WTC11 (cell line): ENCODE measurements around the gene MFSD12. TPM values are rescaled to one million over a fixed set of nuclear protein-coding genes. Genes with fewer than 3 reads are reported as not detected.

Experiments
- ATAC-seq: fragments of 200-7000 bp; cut with Tn5 transposase; 2 replicates; pipeline ENCODE4 v1.10.0; 2021; ENCODE audit warnings: mild to moderate bottlenecking, moderate library complexity
- CTCF ChIA-PET: fragments of 300-600 bp; sonication (Branson Sonifier 250); formaldehyde crosslinking; loops from one replicate; lab custom pipeline; 2021; ENCODE audit warnings: antibody characterized with exemption; lab: Charles Lee
- POLR2A ChIA-PET: fragments of 350-600 bp; sonication (Branson Sonifier 250); formaldehyde crosslinking; loops from one replicate; lab custom pipeline; 2021; ENCODE audit warnings: antibody characterized with exemption; lab: Charles Lee
- DNase-seq: peaks from one replicate; pipeline ENCODE4 v3.0.0; 2021; ENCODE audit warnings: low spot score
- H3K27ac Mint-ChIP-seq: 2 replicates; pipeline ENCODE4 v1.8.0; 2021; ENCODE audit warnings: mixed read lengths
- H3K27me3 Mint-ChIP-seq: 2 replicates; pipeline ENCODE4 v1.8.0; 2021; ENCODE audit warnings: low read depth, mild to moderate bottlenecking, moderate library complexity, mixed read lengths
- H3K36me3 Mint-ChIP-seq: 2 replicates; pipeline ENCODE4 v1.8.0; 2021; ENCODE audit warnings: mixed read lengths
- H3K4me1 Mint-ChIP-seq: 2 replicates; pipeline ENCODE4 v1.8.0; 2022; ENCODE audit warnings: mixed read lengths
- H3K4me3 Mint-ChIP-seq: 2 replicates; pipeline ENCODE4 v1.8.0; 2021; ENCODE audit warnings: mild to moderate bottlenecking, moderate library complexity, mixed read lengths
- H3K9me3 Mint-ChIP-seq: 2 replicates; pipeline ENCODE4 v1.8.0; 2021; ENCODE audit warnings: mixed read lengths
- AFF4 ChIP-seq: sonication (generic); formaldehyde crosslinking; IDR thresholded peaks from 2 replicates; pipeline ENCODE4 v1.8.1; 2023; ENCODE audit warnings: mild to moderate bottlenecking, missing genetic modification reagents, borderline replicate concordance
- ATF3 ChIP-seq: sonication (generic); formaldehyde crosslinking; conservative IDR thresholded peaks from 2 replicates; pipeline ENCODE4 v1.8.1; 2022; ENCODE audit warnings: mild to moderate bottlenecking, missing genetic modification reagents
- CREB1 ChIP-seq: sonication (generic); formaldehyde crosslinking; IDR thresholded peaks from 2 replicates; pipeline ENCODE4 v1.8.0; 2023; ENCODE audit warnings: mild to moderate bottlenecking, missing genetic modification reagents
- E2F4 ChIP-seq: sonication (generic); formaldehyde crosslinking; IDR thresholded peaks from 2 replicates; pipeline ENCODE4 v1.8.1; 2022; ENCODE audit warnings: low read depth, mild to moderate bottlenecking, moderate library complexity, missing genetic modification reagents, borderline replicate concordance
- ESRRA ChIP-seq: sonication (generic); formaldehyde crosslinking; IDR thresholded peaks from 2 replicates; pipeline ENCODE4 v1.8.1; 2022; ENCODE audit warnings: mild to moderate bottlenecking, missing genetic modification reagents, borderline replicate concordance
- ETV6 ChIP-seq: sonication (generic); formaldehyde crosslinking; IDR thresholded peaks from 2 replicates; pipeline ENCODE4 v1.8.1; 2022; ENCODE audit warnings: mild to moderate bottlenecking, missing genetic modification reagents
- FOXJ3 ChIP-seq: sonication (generic); formaldehyde crosslinking; IDR thresholded peaks from 2 replicates; pipeline ENCODE4 v1.9.0; 2021; ENCODE audit warnings: missing genetic modification reagents, mild to moderate bottlenecking, borderline replicate concordance
- FOXP1 ChIP-seq: sonication (generic); formaldehyde crosslinking; IDR thresholded peaks from 2 replicates; pipeline ENCODE4 v1.8.0; 2022; ENCODE audit warnings: missing genetic modification reagents, mild to moderate bottlenecking, moderate library complexity, borderline replicate concordance
- NFE2L1 ChIP-seq: sonication (generic); formaldehyde crosslinking; IDR thresholded peaks from 2 replicates; pipeline ENCODE4 v1.8.1; 2023; ENCODE audit warnings: missing genetic modification reagents
- PREB ChIP-seq: sonication (generic); formaldehyde crosslinking; IDR thresholded peaks from 2 replicates; pipeline ENCODE4 v1.8.1; 2022; ENCODE audit warnings: mild to moderate bottlenecking, missing genetic modification reagents, moderate library complexity, borderline replicate concordance
- STAT6 ChIP-seq: sonication (generic); formaldehyde crosslinking; conservative IDR thresholded peaks from 2 replicates; pipeline ENCODE4 v1.8.1; 2023; ENCODE audit warnings: mild to moderate bottlenecking, low read depth, missing genetic modification reagents, moderate library complexity
- USF1 ChIP-seq: sonication (generic); formaldehyde crosslinking; IDR thresholded peaks from 2 replicates; pipeline ENCODE4 v1.8.0; 2022; ENCODE audit warnings: mild to moderate bottlenecking, missing genetic modification reagents
- ZBTB43 ChIP-seq: sonication (generic); formaldehyde crosslinking; IDR thresholded peaks from 2 replicates; pipeline ENCODE4 v1.8.1; 2023; ENCODE audit warnings: mild to moderate bottlenecking, missing genetic modification reagents
- ZNF281 ChIP-seq: sonication (generic); formaldehyde crosslinking; IDR thresholded peaks from 2 replicates; pipeline ENCODE4 v1.8.0; 2023; ENCODE audit warnings: mild to moderate bottlenecking, missing genetic modification reagents
- ZNF512 ChIP-seq: sonication (generic); formaldehyde crosslinking; IDR thresholded peaks from 2 replicates; pipeline ENCODE4 v1.8.1; 2022; ENCODE audit warnings: missing genetic modification reagents, borderline replicate concordance
- total RNA-seq: library from RNA; stranded (reverse); gene quantifications from 3 replicates; pipeline ENCODE4 v1.2.3, GENCODE V29; 2021

The MFSD12 gene
- total RNA-seq, 1 experiment from 2014 or later = 59.9 TPM

GRCh38 chr19:3510727-3511126 is 46.7 kb downstream of the MFSD12 start:
- Mint-ChIP-seq H3K27ac (peak overlapping the region; percentile 80; the same call in 1 of the 2 replicates), H3K4me1 (peaks cover 19% of the 10 kb centered on the region), H3K9me3 (no peaks in the 10 kb centered on the region), H3K4me3 (no peak overlapping the region), H3K36me3 (peaks cover 12% of the 10 kb centered on the region; the same call in 1 of the 2 replicates), H3K27me3 (no peaks in the 10 kb centered on the region; the same call in 1 of the 2 replicates)
- CTCF ChIA-PET = interaction anchor here (1.2 kb wide), 1 partner anchor 16 kb away, joined by 4 read pairs; no protein-coding TSS in a partner anchor
- POLR2A ChIA-PET = no interaction called here
- ATAC-seq (no peak), DNase-seq (peak; percentile 37)
- no peak for TF ChIP-seq PREB (CRISPR knock-in tag)
- no peak for TF ChIP-seq ZNF512 (CRISPR knock-in tag)
- TF ChIP-seq STAT6 (CRISPR knock-in tag) = no peak
- TF ChIP-seq ATF3 (CRISPR knock-in tag) = no peak
- no peak for TF ChIP-seq ESRRA (CRISPR knock-in tag)
- TF ChIP-seq FOXJ3 (CRISPR knock-in tag) = no peak
- TF ChIP-seq USF1 (CRISPR knock-in tag) = no peak
- TF ChIP-seq FOXP1 (CRISPR knock-in tag) = no peak
- no peak for TF ChIP-seq E2F4
- no peak for TF ChIP-seq NFE2L1 (CRISPR knock-in tag)

GRCh38 chr19:3509566-3509989 is 47.8 kb downstream of the MFSD12 start:
- H3K9me3 Mint-ChIP-seq = no peaks in the 10 kb centered on the region
- ChIA-PET CTCF (interaction anchor here (1.2 kb wide), 1 partner anchor 17 kb away, joined by 4 read pairs; no protein-coding TSS in a partner anchor), POLR2A (no interaction called here)
- no peak for ATAC-seq
- TF ChIP-seq ZBTB43 (CRISPR knock-in tag) (no peak), ETV6 (CRISPR knock-in tag) (no peak), CREB1 (no peak), AFF4 (CRISPR knock-in tag) (no peak), ZNF281 (CRISPR knock-in tag) (no peak)
- TF ChIP-seq, all 79 proteins: peak for 0
- H3K36me3 Mint-ChIP-seq = peaks cover 12% of the 10 kb centered on the region; the same call in 1 of the 2 replicates
- no peak overlapping the region for H3K4me3 Mint-ChIP-seq
- H3K4me1 Mint-ChIP-seq = peaks cover 20% of the 10 kb centered on the region
- H3K27ac Mint-ChIP-seq = peak overlapping the region; percentile 83
- no peak for DNase-seq
- H3K27me3 Mint-ChIP-seq = no peaks in the 10 kb centered on the region; the same call in 1 of the 2 replicates
